ENCODE data around the gene COLEC12. TPM values are rescaled to one million over a fixed set of nuclear protein-coding genes. Genes with fewer than 3 reads are reported as not detected.

COLEC12 gene
- total and polyA plus RNA-seq, 10 of the 15 experiments (the other 5 are each of a cell fraction or from before 2014, with no cell fraction given) = 0.04 to 0.05 TPM; not detected in 8

GRCh38 chr18:395456-396250 is 104.8 kb downstream of the COLEC12 start (continued):
- TF ChIP-seq, protein P1, sequence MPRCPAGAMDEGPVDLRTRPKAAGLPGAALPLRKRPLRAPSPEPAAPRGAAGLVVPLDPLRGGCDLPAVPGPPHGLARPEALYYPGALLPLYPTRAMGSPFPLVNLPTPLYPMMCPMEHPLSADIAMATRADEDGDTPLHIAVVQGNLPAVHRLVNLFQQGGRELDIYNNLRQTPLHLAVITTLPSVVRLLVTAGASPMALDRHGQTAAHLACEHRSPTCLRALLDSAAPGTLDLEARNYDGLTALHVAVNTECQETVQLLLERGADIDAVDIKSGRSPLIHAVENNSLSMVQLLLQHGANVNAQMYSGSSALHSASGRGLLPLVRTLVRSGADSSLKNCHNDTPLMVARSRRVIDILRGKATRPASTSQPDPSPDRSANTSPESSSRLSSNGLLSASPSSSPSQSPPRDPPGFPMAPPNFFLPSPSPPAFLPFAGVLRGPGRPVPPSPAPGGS (IDR thresholded peaks at IDR 0.05; ENCODE audit: borderline replicate concordance, insufficient read depth, low read depth, low read length, poor library complexity, severe bottlenecking) = no peak
- TF ChIP-seq ZNF24 (IDR thresholded peaks at IDR 0.05) = no peak

- no peak for DNase-seq (ENCODE audit: low read depth, low spot score)
- no peak for FAIRE-seq
- CTCF ChIA-PET = no interaction called here
- Histone ChIP-seq H4K20me1 (ENCODE audit: control insufficient read depth, insufficient read depth) (no peaks in the 10 kb centered on the region), H3K4me2 (ENCODE audit: control insufficient read depth, insufficient read depth) (no peak overlapping the region), H3K4me1 (ENCODE audit: control insufficient read depth, insufficient read depth, low read length) (no peaks in the 10 kb centered on the region), H3K36me3 (ENCODE audit: control insufficient read depth in 2 of 2, insufficient read depth in 2 of 2, low read length in 1 of 2) (no peaks in the 10 kb centered on the region), H3K79me2 (ENCODE audit: control insufficient read depth, insufficient read depth, low read length) (no peaks in the 10 kb centered on the region), H3K4me3 (no peak overlapping the region), H3K27me3 (replicated peaks in 1 of 2; ENCODE audit: control insufficient read depth in 2 of 2, insufficient read depth in 2 of 2, low read length in 1 of 2) (no peaks in the 10 kb centered on the region; a peak in 2 of 4 replicates), H2AFZ (ENCODE audit: control insufficient read depth, low read depth, low read length) (no peak overlapping the region), H3K27ac (ENCODE audit: control insufficient read depth, insufficient read depth) (no peak overlapping the region), H3K9ac (ENCODE audit: control insufficient read depth, insufficient read depth, low read length) (no peak overlapping the region), H3K9me3 (replicated peaks; ENCODE audit: control insufficient read depth, insufficient read depth, low read length) (no peaks in the 10 kb centered on the region)
- 9% methylated on average over 1 of the region's 1 CpG for WGBS (ENCODE audit: insufficient coverage, insufficient replicate concordance, low lambda C conversion rate, missing lambda C conversion rate)
- SMC1A ChIA-PET (ENCODE audit: uncharacterized antibody, unreplicated experiment) = no interaction called here
- ATAC-seq = no peak
- TF ChIP-seq NR2C2 (IDR thresholded peaks at IDR 0.05; ENCODE audit: borderline replicate concordance, control insufficient read depth, insufficient read length, low read depth) (no peak), PAX5 (IDR thresholded peaks at IDR 0.05; ENCODE audit: borderline replicate concordance, low read depth, low read length) (no peak), RB1 (IDR thresholded peaks at IDR 0.05; ENCODE audit: borderline replicate concordance) (no peak), IKZF1 (conservative IDR thresholded peaks at IDR 0.05) (no peak), TCF7 (IDR thresholded peaks at IDR 0.05; ENCODE audit: borderline replicate concordance) (no peak), NFYB (IDR thresholded peaks at IDR 0.05; ENCODE audit: insufficient read depth, low read depth, low read length) (no peak), RCOR1 (conservative IDR thresholded peaks at IDR 0.05; ENCODE audit: low read depth, low read length) (no peak)
- intact Hi-C loops (cut with micrococcal nuclease; ENCODE audit: unreplicated experiment) = no loop called here
- RAD21 ChIA-PET (ENCODE audit: unreplicated experiment) = no interaction called here
- BruUV-seq (replicated peaks) = no TSS peak
- in situ Hi-C loops (cut with MboI) = no loop called here
- POLR2A ChIA-PET = no interaction called here
Measured at GRCh38 chr18:394987-395362, 105.5 kb downstream of the COLEC12 start.

Measured in GM12878 (cell line).